Panc1 (cell line): ENCODE data around the gene CLNK.

Experiments used
- CTCF ChIP-seq: fragments of 450-650 bp; IDR thresholded peaks from 2 replicates; pipeline ENCODE4 v1.5.1; 2017; ENCODE audit warnings: mild to moderate bottlenecking
- REST ChIP-seq, 2 experiments: IDR thresholded peaks; 2 replicates each; pipeline ENCODE4 v1.6.1; 2011 to 2012; ENCODE audit warnings: low read depth in 2 of 2, control low read depth in 1 of 2, low read length in 1 of 2, mild to moderate bottlenecking in 1 of 2, moderate library complexity in 1 of 2; ENCODE audit not compliant: insufficient read depth in 1 of 2

- no peak for TF ChIP-seq REST (IDR thresholded peaks at IDR 0.05; ENCODE audit: insufficient read depth in 1 of 2, low read depth in 2 of 2, low read length in 1 of 2)
- TF ChIP-seq CTCF = no peak
Measured at GRCh38 chr4:10577508-10578426, 106.8 kb downstream of the CLNK start.
